GOT3 (cell line): ENCODE results near the gene OR4Q2.
"Not testable (repeated sequence)": the region's sequence is repeated elsewhere in the genome, so short reads cannot be mapped to it uniquely, and the experiment has no call there.

Experiments used
- DNase-seq: peaks from one replicate; lab custom pipeline; 2025; ENCODE audit warnings: mixed read lengths; lab: John Stamatoyannopoulos, UW

Gene OR4Q2

GRCh38 chr14:20001863-20002262 lies at the start of gene OR4Q2:
OR4Q2 (plus strand) TSS chr14:20002163.
- DNase-seq, result no peak

GRCh38 chr14:19969735-19970134 lies 32.2 kb upstream of the OR4Q2 start:
- DNase-seq, result not testable (repeated sequence)

- DNase-seq, result no peak
Observed at GRCh38 chr14:19974844-19975243, 27.1 kb upstream of the OR4Q2 start.

GRCh38 chr14:19975291-19975690 lies 26.7 kb upstream of the OR4Q2 start, which contains the start of gene OR4K15:
OR4K15 (plus strand) TSS chr14:19975591; CDS start chr14:19975591, 0 bp downstream.
- DNase-seq, result no peak

GRCh38 chr14:19993438-19993837 lies 8.5 kb upstream of the OR4Q2 start:
- no peak for DNase-seq

GRCh38 chr14:20002319-20002718 lies 356 bp downstream of the OR4Q2 start:
- DNase-seq, result no peak

GRCh38 chr14:20008156-20008555 lies 6.2 kb downstream of the OR4Q2 start:
- no peak for DNase-seq

GRCh38 chr14:20019257-20019865 lies 17.4 kb downstream of the OR4Q2 start, which contains the start of gene OR4K14:
OR4K14 (minus strand) TSS chr14:20019307; CDS start chr14:20015193, 4,114 bp downstream.
- DNase-seq, result no peak

GRCh38 chr14:20031058-20031457 lies 29.1 kb downstream of the OR4Q2 start:
- no peak for DNase-seq

- DNase-seq, result no peak
Observed at GRCh38 chr14:20035449-20035848, 33.5 kb downstream of the OR4Q2 start.

- DNase-seq, result no peak
Observed at GRCh38 chr14:20035938-20036337, 34.0 kb downstream of the OR4Q2 start, which contains the start of gene OR4K13. OR4K13 (minus strand) TSS chr14:20036038; CDS start chr14:20034758, 1,280 bp downstream.

GRCh38 chr14:20044243-20044642 lies 42.3 kb downstream of the OR4Q2 start:
- DNase-seq, result no peak

- no peak for DNase-seq
Observed at GRCh38 chr14:20048202-20048601, 46.2 kb downstream of the OR4Q2 start.
